ENCODE data around the gene STK11IP. TPM values are rescaled to one million over a fixed set of nuclear protein-coding genes. Genes with fewer than 3 reads are reported as not detected.

The STK11IP gene
- total RNA-seq, 1 donor from 2014 or later, result 17.1 TPM

GRCh38 chr2:219613461-219614070 lies 15.9 kb downstream of the STK11IP start:
- no peak for DNase-seq (ENCODE audit: low spot score)

- DNase-seq (ENCODE audit: low spot score), result no peak
Observed at GRCh38 chr2:219614076-219614860, 16.6 kb downstream of the STK11IP start.

- DNase-seq (ENCODE audit: low spot score), result no peak
Observed at GRCh38 chr2:219615036-219615435, 17.4 kb downstream of the STK11IP start.

DNA sequence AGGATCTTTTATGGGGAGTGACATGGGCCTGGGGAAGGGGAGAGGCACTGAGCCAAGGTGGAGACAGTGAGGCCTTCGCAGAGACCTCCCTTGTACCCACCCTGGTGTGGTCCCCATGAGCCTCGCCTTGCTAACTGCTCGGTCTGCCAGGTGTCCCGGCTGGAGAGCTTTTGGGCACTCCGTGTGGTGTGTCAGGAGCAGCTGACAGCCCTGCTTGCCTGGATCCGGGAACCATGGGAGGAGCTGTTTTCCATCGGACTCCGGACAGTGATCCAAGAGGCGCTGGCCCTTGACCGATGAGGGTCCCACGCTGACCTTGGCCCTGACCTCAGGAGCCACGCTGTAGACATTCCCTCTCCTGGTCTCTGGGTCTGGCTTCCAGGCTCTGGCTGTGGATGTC lies 18.2 kb downstream of the STK11IP start:
- DNase-seq (ENCODE audit: low spot score), result no peak

- no peak for DNase-seq (ENCODE audit: low spot score)
Observed at GRCh38 chr2:219616550-219616949, 18.9 kb downstream of the STK11IP start.

DNA sequence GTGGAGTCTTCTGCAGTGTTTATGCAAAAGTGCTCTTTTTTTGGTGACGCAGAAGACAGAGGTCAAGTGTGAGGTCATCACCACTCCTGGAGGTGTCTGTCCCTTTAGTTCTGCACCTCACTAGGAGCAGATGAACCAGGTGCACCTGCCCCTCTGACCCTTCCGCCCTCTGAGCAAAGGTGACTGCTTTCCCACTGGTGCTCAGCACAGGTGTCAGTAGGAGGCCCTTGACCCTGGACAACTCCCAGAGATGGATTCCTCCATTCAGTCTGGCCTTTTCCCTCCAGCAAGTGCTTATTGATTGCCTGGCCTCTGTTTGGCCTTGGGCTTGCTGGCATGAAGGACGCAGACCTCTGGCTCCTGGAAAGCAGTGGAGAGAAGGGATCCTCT lies 21.1 kb downstream of the STK11IP start:
- DNase-seq (ENCODE audit: low spot score), result no peak

DNA sequence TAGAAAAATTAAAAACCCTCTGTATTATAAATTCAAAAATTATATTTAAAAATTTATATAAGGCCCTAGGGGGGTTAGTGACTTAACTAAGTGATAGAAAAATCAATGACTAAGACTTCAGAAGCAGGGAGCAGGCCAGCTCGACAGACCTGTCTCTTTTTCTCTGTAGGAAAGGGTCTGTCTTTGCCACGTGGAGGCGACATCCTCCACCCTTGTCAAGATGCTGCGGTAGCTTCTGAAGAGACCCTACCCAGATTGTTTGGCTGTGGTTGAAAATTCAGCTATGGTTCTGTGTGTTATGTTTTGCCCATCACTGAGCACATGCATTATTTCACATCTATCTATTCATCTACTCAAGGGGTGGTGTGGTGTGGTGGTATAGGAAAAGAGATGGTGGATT lies 21.6 kb downstream of the STK11IP start:
- no peak for DNase-seq (ENCODE audit: low spot score)

GRCh38 chr2:219620546-219620945 lies 22.9 kb downstream of the STK11IP start:
- DNase-seq (ENCODE audit: low spot score), result no peak

DNA sequence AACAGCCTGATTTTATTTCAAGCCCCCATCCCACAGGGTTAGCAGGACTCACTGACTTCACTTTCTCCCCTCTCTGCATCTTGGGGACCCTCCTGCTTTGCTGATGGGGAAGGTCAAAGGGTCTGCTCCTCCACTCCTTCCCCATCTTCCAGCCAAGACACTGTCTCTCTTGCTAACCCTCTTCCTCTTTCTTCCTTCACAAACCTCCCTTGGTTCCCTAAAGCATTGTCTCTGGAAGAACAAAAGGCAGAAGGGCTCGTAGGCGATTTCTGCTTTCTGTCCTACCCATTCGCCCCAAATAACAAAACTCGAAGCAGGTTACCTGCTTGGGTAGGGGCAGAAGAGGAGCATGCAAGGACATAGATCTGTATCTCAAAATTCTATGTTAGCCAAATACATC lies 24.3 kb downstream of the STK11IP start:
- DNase-seq (ENCODE audit: low spot score), result no peak

GRCh38 chr2:219622472-219622871 lies 24.8 kb downstream of the STK11IP start:
- no peak for DNase-seq (ENCODE audit: low spot score)

DNA sequence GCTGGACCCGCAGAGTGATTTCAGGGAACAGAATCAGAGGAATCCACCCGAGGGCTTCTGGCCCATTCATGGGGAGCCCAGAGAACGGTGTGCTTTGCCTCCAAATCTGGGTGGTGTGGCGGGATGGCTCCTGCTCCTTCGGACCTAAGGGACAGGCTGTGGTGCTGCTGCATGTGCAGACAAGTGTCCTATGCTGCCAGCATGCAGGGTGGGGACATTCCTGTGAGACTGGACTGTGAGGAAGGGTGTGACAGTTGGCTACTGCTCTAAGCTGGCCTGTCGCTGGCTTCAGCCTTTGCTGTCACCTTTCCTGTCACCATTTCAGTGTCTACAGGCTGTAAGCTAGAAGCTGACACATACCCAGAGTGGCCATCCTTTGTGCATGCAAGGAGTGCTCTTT lies 26.9 kb downstream of the STK11IP start:
- DNase-seq (ENCODE audit: low spot score), result no peak

DNA sequence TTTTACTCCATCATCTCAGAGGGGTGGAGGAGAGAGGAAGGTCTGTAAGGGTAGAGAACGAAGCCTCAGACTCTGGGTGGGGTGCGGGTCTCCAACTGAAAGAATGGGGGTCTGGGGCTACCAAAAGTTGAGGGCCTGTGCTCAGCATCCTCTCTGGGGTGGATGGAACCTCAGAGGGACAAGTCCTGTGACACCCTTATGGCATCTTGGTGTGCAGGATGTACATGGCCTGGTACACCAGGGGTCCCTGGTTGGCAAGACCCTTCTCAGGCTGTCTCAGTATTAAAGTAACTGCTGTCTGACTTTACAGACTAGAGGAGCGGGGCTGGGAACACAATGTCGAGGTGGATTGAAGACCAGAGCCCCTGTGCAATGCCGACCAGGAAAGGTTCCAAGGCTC lies 27.5 kb downstream of the STK11IP start:
- DNase-seq (ENCODE audit: low spot score), result no peak

GRCh38 chr2:219626540-219626939 lies 28.9 kb downstream of the STK11IP start:
- DNase-seq (ENCODE audit: low spot score), result no peak

DNA sequence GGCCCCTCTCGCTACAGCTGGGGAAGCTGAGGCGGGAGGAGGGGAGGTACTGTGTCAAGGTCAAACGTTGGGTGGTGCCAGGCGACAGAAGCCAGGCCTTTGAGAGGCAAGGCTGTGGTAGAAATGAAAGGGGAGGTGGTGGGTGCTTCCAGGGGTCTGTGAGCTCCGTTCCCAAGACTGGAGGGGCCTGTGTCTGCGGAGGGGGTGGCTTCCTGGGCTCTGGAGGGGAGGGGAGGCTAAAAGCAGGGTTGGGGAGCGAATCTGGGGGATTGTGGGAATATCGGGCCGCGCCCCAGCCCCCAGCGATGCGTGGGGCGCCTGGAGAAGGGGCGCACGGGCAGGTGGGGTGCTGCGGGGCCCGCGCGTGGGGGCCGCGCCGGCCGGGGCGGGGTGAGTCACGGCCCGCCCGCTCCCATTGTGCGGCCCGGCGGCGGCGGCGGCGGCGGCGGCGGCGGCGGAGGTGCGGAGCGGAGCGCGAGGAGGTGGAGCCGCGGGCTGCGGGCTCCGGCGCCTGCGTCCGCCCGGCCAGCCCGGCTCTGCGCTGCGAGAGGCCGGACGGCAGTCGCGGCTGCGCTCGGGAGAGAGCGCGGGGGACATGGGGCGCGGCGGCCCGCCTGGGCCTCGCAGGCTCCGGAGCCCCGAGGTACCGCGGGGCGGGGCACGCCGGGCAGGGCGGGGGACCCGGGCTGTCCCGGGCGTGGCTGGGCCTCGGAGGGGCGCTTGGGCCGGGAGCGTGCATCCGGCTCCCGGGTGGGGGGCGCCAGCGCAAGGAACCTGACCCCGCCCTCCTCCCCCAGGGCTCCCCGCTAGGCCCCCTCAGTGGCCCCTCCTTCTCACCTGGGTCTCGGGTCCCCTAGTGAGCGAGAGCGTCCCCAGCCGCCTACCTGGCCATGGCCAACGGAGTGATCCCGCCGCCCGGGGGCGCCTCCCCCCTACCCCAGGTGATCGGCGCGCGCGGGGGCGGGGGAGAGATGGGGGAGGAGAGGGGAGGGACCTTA lies 29.7 kb downstream of the STK11IP start, which contains the start of gene SLC4A3:
Gene SLC4A3, plus strand, starts transcription at position 528 of the 998 bp plus-strand sequence. Its CDS starts 363 bp downstream, at position 891.
- no peak for DNase-seq (ENCODE audit: low spot score)

GRCh38 chr2:219628235-219628985 lies 30.8 kb downstream of the STK11IP start:
- DNase-seq (ENCODE audit: low spot score), result no peak

GRCh38 chr2:219628986-219629901 lies 31.6 kb downstream of the STK11IP start:
- DNase-seq (ENCODE audit: low spot score), result no peak

DNA sequence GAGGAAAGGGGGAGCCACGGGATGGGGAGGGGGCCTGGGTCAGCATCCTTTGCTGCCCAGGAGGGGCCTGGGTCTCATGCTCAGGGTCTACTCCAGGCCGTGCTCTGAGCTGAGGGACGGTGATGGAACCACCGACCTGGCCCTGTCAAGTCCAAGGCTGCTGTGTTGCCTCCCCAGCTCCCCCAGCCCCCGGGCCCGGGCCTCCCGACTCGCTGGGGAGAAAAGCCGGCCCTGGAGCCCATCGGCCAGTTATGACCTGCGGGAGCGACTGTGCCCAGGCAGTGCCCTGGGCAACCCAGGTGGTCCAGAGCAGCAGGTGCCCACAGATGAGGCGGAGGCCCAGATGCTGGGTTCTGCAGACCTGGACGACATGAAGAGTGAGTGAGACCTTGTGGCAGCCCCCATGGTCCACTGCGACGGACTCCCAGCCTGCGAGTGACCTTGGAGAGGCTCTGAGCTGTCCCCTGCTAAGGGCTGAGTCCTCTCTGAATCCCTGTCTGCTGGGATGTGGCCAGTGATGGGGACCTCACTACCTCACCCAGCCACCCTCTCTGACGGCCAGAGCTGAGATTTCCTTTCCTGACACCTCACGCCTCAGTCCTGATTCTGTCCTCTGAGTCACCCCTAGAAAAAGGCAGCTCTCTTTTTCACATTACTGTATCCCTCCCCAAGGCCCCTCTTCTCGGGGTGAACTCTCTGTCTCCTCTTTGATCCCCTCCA lies 32.5 kb downstream of the STK11IP start:
- no peak for DNase-seq (ENCODE audit: low spot score)

GRCh38 chr2:219630770-219631405 lies 33.2 kb downstream of the STK11IP start:
- DNase-seq (ENCODE audit: low spot score), result no peak

Data from mesenteric fat pad (tissue), 1 donor.